Esophagus squamous epithelium (tissue), 4 donors: ENCODE results near the gene CEP55.

ENCODE experiments used
- POLR2A ChIP-seq, 4 donors: fragments of 450-650 bp; IDR thresholded peaks; one replicate each; pipeline ENCODE4 v1.6.1; 2017; ENCODE audit warnings: antibody characterized with exemption in 4 of 4, mild to moderate bottlenecking in 4 of 4, moderate library complexity in 3 of 4
- TF ChIP-seq, protein P1 (sequence below), 6 experiments: fragments of 450-650 bp in 4 of 6; fragments of 200-600 bp in 2 of 6; sonication (generic) in 2 of 6; IDR thresholded peaks; one replicate each; pipeline ENCODE4 v1.5.1; 2016 to 2019; ENCODE audit warnings: antibody characterized with exemption in 6 of 6, mild to moderate bottlenecking in 4 of 6, moderate library complexity in 4 of 6

DNA sequence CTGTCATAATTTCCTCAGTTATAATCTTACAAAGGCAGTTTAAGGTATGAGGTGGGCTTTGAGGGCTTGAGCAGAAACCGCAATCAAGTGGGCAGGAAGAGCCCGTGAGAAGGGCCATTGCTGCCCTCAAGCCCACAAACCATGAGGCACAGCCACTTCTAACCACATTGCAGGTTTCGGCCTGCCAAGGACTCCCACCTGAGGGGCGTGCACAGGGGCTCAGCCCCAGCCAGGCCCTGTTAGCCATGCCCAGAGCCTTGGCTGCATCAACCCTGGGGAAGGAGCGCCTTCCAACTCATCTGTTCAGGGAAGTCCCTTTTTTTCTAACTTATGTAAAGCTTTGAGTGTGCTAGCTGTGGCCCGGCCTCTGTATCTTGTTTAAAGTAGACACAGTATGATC, 64.1 kb downstream of the CEP55 start:
- TF ChIP-seq, protein P1, sequence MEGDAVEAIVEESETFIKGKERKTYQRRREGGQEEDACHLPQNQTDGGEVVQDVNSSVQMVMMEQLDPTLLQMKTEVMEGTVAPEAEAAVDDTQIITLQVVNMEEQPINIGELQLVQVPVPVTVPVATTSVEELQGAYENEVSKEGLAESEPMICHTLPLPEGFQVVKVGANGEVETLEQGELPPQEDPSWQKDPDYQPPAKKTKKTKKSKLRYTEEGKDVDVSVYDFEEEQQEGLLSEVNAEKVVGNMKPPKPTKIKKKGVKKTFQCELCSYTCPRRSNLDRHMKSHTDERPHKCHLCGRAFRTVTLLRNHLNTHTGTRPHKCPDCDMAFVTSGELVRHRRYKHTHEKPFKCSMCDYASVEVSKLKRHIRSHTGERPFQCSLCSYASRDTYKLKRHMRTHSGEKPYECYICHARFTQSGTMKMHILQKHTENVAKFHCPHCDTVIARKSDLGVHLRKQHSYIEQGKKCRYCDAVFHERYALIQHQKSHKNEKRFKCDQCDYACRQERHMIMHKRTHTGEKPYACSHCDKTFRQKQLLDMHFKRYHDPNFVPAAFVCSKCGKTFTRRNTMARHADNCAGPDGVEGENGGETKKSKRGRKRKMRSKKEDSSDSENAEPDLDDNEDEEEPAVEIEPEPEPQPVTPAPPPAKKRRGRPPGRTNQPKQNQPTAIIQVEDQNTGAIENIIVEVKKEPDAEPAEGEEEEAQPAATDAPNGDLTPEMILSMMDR (IDR thresholded peaks at IDR 0.05), result no peak
- TF ChIP-seq POLR2A (IDR thresholded peaks at IDR 0.05), result no peak
